Retina (tissue), 1 donor: ENCODE data around the gene RNF169.
A peak's percentile ranks its signal among the peaks of the same experiment; 100 is the strongest.

Source experiments
- DNase-seq: peaks from one replicate; pipeline ENCODE4 v3.0.0-alpha.2; 2016

RNF169 gene

DNA sequence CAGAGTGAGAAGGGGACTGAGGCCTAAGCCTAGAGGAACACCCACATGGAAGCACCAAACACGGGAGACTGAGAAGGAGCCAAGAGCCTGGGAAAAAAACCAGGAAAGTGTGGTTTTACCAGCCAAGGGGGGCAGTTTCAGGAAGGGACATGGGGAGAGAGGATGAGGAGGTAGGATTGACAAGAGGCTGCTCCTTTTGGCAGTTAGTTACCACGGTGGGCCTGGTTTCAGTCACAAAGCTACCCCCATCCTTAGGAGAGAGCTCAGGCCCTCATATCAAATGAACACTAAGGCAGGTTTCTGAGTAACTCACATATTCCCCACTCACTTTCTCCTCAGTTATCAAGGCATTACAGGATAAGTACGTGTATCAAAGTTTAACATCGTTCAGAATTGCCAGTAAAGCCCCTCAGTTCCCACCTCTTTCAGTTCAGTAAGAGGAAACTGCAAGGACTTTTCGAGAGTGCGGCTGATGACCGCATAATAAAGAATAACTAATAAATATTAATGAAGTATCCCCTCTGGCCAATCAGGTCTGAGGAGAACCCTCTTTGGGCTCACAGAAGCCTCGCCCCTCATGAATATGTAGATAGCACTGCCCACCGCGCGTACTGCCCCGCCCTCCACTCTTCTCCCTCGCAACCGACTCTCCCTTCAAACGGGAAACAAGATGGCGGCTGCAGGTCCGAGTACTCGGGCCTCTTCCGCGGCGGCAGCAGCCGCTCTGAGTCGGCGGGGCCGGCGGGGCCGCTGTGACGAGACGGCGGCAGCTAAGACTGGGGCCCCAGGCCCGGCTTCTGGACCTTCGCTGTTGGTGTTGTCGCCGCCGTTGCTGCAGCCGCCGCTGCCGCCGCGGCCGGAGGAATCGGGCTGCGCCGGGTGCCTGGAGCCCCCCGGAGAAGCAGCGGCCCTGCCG lies at the start of gene RNF169:
Gene RNF169, plus strand, starts transcription at position 639 of the 916 bp plus-strand sequence. Its CDS starts 32 bp downstream, at position 671.
- DNase-seq = peak; percentile 95

- DNase-seq = no peak
Measured at GRCh38 chr11:74699615-74700396, 48.8 kb upstream of the RNF169 start.

DNA sequence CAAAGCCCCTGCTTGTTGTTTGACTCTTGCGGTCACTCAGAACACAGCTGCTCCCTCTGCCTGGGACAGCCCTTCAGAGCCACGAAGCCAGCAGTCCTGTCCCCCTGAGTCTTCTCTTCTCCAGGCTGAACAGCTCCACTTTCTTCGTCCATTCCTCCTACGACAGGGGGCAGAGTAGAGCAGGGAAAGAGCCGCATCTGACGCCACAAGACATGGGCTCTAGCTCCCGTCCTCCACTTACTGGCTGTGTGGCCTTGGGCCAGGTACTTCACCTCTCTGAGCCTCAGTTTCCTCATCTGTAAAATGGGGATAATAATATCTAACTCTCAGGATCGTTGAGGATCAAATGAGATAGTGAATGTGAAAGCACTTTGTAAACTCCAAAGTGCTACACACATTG lies 47.3 kb upstream of the RNF169 start:
- DNase-seq = no peak

GRCh38 chr11:74702383-74703007 lies 46.2 kb upstream of the RNF169 start:
- peak; percentile 76 for DNase-seq

- DNase-seq = no peak
Measured at GRCh38 chr11:74703211-74703610, 45.4 kb upstream of the RNF169 start.

- DNase-seq = no peak
Measured at GRCh38 chr11:74707182-74707581, 41.5 kb upstream of the RNF169 start.

- no peak for DNase-seq
Measured at GRCh38 chr11:74707602-74708510, 40.8 kb upstream of the RNF169 start.

DNA sequence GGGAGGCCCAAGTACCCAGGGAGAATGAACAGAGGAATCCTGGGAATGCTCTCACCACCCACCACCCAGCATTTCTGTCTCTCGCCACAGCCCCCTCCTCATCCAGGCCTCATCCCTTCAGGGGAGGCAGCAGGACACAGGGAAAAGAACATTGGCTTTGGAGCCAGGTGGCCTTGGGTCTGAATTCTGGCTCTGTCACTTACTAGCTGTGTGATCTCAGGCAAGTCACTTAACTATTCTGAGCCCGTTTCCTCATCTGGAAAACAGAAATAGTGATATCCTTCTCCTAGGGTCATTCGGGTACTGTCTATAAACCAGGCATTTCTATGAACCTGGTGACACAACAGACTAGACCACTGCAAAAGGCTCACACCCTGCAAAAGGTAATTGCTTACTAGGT lies 39.5 kb upstream of the RNF169 start:
- no peak for DNase-seq

DNA sequence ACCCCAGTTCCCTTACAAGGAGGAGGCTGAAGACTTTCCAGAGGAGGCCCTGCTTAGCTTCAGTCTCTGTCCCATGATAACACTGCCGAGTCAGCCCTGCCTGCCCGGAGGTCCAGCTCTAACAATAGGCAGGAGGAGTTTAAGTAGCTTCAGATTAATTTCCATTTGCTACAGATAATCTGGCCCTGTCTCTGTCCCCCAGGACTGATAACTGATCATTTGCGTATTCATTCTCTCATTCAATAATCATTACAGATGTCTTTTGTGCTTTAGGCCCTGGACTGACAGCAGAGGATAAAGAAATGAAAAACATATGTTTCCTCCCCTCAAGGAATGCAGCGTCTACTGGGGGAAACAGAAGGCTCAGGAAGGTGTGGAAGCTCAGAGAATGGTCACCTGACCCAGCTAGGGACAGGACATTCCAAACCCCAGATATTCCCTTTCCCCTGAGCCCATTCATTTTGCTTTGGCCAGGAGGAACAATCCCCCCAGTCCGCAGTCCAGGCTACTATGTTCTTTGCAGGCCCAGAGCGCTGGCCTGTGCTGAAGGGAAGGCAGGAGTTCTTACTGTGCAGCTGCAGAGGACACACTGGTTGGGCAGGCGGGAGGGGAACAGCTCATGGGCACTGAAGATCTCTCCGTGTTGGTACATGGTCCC lies 38.2 kb upstream of the RNF169 start:
- DNase-seq = no peak

DNA sequence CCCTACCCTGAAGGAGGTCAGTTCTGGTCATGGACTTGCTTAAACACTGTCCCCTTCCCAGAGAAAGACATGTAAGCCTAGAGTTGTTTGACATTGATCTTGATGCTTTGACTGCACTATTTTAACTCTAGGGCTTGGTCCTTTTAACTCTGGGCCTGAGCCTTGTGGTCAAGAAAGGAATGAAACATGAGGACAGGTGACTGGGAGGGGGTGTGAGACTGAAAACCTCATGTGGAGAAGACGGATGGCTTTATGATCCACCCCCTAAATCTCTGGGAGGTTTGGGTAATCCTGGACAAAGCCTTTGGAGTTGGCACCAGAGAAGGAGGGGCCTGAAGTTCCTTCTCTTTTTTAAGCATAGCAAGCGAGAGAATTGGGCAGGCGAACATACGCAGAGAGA lies 35.0 kb upstream of the RNF169 start:
- no peak for DNase-seq

DNA sequence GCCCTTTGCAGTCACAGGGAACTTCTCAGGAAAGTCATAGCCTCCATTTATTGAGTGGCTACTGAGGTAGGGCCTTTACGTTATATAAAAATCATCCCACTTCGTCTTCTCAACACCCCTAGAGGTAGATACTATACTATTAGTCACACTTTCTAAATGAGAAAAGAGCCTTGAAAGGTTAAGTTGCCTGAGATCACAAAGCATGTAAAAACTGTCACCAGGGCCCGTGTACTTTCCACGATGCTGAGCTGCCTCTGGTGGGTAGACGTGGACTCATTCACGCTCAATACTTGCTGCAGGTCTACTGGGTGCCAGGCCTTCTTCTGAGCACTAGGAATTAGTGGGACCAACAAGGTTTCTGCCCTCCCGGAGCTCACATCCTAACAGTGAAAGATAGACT lies 33.7 kb upstream of the RNF169 start:
- no peak for DNase-seq

GRCh38 chr11:74717221-74717969 lies 31.3 kb upstream of the RNF169 start:
- no peak for DNase-seq

DNA sequence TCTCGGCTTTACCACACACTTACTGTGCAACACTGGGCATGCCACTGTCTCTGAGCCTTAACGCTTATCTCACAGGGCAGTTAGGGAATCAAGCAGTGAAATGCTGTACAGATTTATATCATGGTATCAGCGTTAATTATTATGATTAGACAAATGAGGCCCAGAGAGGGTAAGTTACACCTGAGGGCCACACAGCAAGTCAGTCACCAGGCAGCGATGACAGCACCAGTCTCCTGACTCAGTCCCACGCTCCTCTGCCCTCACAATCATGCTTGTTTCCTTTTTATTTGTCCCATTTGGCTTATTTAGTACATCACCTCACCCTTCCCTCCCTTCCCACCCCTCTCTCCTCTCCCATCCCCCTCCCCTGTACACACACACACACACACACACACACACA lies 29.6 kb upstream of the RNF169 start:
- DNase-seq = no peak

- DNase-seq = no peak
Measured at GRCh38 chr11:74720596-74721478, 27.8 kb upstream of the RNF169 start.

- DNase-seq = no peak
Measured at GRCh38 chr11:74721479-74721835, 27.2 kb upstream of the RNF169 start.

GRCh38 chr11:74723511-74723910 lies 25.1 kb upstream of the RNF169 start:
- DNase-seq = no peak

DNA sequence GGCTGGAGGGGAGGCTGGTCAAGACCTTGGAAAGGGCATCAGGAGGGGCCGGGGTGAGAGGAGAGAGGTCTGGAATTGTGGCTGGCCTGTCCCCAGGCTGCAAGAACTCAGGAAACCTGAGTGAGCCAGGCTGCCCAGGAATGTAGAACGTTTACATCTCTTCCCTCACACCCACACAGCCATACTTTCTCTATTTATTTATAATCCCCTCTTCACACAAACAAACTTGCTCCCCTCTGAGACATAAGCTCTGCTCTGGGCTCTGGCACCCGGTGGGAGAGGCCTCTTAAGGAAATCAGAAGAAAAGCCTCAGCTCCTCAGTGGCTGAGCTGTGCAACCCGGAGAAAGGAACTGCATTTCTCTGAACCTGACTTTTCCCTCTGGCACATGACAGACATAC lies 22.9 kb upstream of the RNF169 start:
- no peak for DNase-seq

DNA sequence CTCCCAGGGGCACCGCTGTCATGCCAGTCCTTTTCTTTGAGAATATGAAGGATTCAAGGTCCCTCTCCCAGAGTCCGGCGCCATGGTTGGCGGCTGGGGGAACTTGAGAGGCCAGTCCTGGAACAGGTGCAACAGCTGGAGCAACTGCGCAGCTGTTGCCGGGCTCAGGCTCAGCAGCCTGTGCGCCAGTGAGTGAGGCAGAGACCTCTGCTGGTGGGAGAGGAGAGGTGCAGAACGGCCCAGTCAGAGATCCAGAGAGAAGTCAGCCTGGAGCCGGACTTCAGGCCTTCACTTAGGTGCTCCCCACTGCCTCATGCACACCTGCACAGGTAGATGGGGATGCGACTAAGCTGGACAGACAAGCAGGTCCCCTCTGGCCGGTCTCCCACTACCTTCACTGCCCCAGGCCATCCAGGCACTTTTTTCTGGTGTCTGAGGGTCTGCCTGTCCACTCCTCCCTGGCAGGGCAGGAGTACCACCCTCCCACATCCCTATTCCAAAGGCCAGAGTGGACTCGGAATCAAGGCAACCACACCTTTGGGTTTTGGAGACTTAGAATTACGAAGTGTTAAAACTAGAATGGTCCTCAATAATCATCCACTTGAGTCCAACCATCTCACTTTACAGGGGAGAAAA lies 22.0 kb upstream of the RNF169 start:
- peak; percentile 76 for DNase-seq

GRCh38 chr11:74729397-74729796 lies 19.3 kb upstream of the RNF169 start:
- DNase-seq = no peak
